Lower leg skin (tissue), 4 donors: ENCODE measurements around the gene TMEM63A. TPM values are rescaled to one million over a fixed set of nuclear protein-coding genes. Genes with fewer than 3 reads are reported as not detected.

Source experiments
- DNase-seq, 2 donors: peaks; one replicate each; pipeline ENCODE4 v3.0.0-alpha.2; 2019; ENCODE audit warnings: low spot score in 2 of 2
- H3K4me3 ChIP-seq: fragments of 200-600 bp; sonication (generic); 2 replicates; pipeline ENCODE4 v1.5.1; 2017; ENCODE audit warnings: mild to moderate bottlenecking, low read depth; ENCODE audit not compliant: poor library complexity, severe bottlenecking
- CTCF ChIP-seq, 3 donors: fragments of 450-650 bp; IDR thresholded peaks; one replicate each; pipeline ENCODE4 v1.5.1; 2016; ENCODE audit warnings: antibody characterized with exemption in 3 of 3, mild to moderate bottlenecking in 3 of 3, moderate library complexity in 2 of 3
- POLR2A ChIP-seq, 2 donors: fragments of 450-650 bp; IDR thresholded peaks; one replicate each; pipeline ENCODE4 v1.6.1; 2016 to 2017; ENCODE audit warnings: antibody characterized with exemption in 2 of 2, mild to moderate bottlenecking in 1 of 2, moderate library complexity in 1 of 2
- WGBS, 2 donors: methylation state at CpG; one replicate each; pipeline ENCODE4 v1.1.5; 2018; 5-methylcytosine and 5-hydroxymethylcytosine counted together
- intact Hi-C: fragments of 100-400 bp; cut with DNase I; formaldehyde crosslinking; loops from one replicate; pipeline ENCODE4 v1.15.0; 2023; ENCODE audit warnings: low total_unique reads
- total RNA-seq, 4 donors: library from RNA; depleted of rRNA; stranded (reverse); fragments of >200 nt; gene quantifications; one replicate each; pipeline ENCODE4 v1.1.0, GENCODE V29; 2016

The TMEM63A gene
- total RNA-seq, 4 donors from 2014 or later = 29.1 to 49.1 (median 42.9) TPM

GRCh38 chr1:225870911-225871310 is 11.3 kb downstream of the TMEM63A start:
- intact Hi-C loops = no loop called here
- TF ChIP-seq CTCF (IDR thresholded peaks at IDR 0.05) (no peak), POLR2A (IDR thresholded peaks at IDR 0.05) (no peak)
- H3K4me3 ChIP-seq = no peak overlapping the region
- no peak for DNase-seq
- WGBS, 2 donors = 55 to 59% methylated on average over 3 of the region's 3 CpGs

- no peak for DNase-seq
- H3K4me3 ChIP-seq = no peak overlapping the region
- 85 to 89% methylated on average over 8 of the region's 8 CpGs for WGBS, 2 donors
- intact Hi-C loops = no loop called here
- TF ChIP-seq CTCF (IDR thresholded peaks at IDR 0.05) (no peak), POLR2A (IDR thresholded peaks at IDR 0.05) (no peak)
Observed at GRCh38 chr1:225868631-225869330, 13.4 kb downstream of the TMEM63A start.

GRCh38 chr1:225866981-225867380 is 15.2 kb downstream of the TMEM63A start:
- 62 to 63% methylated on average over 6 of the region's 6 CpGs for WGBS, 2 donors
- DNase-seq = no peak
- H3K4me3 ChIP-seq = no peak overlapping the region
- TF ChIP-seq CTCF (IDR thresholded peaks at IDR 0.05) (no peak), POLR2A (IDR thresholded peaks at IDR 0.05) (no peak)
- intact Hi-C loops = no loop called here

GRCh38 chr1:225866061-225866837 is 15.9 kb downstream of the TMEM63A start:
- TF ChIP-seq CTCF (IDR thresholded peaks at IDR 0.05) (no peak), POLR2A (IDR thresholded peaks at IDR 0.05) (no peak)
- intact Hi-C loops = no loop called here
- H3K4me3 ChIP-seq = no peak overlapping the region
- 80 to 82% methylated on average over 8 of the region's 8 CpGs for WGBS, 2 donors
- no peak for DNase-seq

GRCh38 chr1:225865514-225865913 is 16.7 kb downstream of the TMEM63A start:
- intact Hi-C loops = no loop called here
- H3K4me3 ChIP-seq = no peak overlapping the region
- TF ChIP-seq CTCF (IDR thresholded peaks at IDR 0.05) = no peak
- TF ChIP-seq POLR2A (IDR thresholded peaks at IDR 0.05) = no peak
- DNase-seq = no peak
- WGBS, 2 donors = 77 to 83% methylated on average over 13 of the region's 13 CpGs
